Hematopoietic multipotent progenitor cell treated with erythropoietin and hydrocortisone succinate and interleukin-3 and kit ligand, for 15 days (in vitro differentiated cells): Measurements from ENCODE around the gene ISX.

ENCODE experiments used
- DNase-seq: peaks from one replicate; pipeline ENCODE4 v3.0.0-alpha.2; 2015; ENCODE audit warnings: low spot score

Gene ISX

GRCh38 chr22:35113341-35113740 is 47.4 kb downstream of the ISX start:
- DNase-seq, result no peak

GRCh38 chr22:35114131-35114980 is 48.4 kb downstream of the ISX start:
- no peak for DNase-seq

GRCh38 chr22:35115515-35115914 is 49.6 kb downstream of the ISX start:
- no peak for DNase-seq

GRCh38 chr22:35116269-35116668 is 50.3 kb downstream of the ISX start:
- DNase-seq, result no peak

GRCh38 chr22:35116817-35117216 is 50.9 kb downstream of the ISX start:
- no peak for DNase-seq

DNA sequence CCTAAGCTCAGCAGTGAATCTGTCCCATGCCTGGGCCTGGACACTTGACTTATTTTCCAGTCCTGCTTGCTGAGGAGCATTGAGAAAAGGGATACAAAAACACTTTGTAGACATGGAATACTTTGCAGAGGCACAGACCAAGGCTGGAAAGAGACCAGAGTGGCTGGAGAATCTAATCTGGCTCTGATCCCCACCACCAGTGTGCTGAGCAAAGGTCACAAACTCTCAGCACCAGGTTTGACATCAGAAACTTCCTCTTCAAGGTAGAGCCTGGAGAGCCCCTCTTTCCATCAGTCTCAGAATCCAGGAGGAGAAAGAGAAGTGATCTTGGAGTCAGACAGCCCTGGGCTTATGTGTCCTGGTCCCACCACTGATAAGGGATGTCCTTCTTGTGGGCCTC is 53.5 kb downstream of the ISX start:
- DNase-seq, result no peak

- DNase-seq, result no peak
Observed at GRCh38 chr22:35124691-35125219, 58.8 kb downstream of the ISX start.

DNA sequence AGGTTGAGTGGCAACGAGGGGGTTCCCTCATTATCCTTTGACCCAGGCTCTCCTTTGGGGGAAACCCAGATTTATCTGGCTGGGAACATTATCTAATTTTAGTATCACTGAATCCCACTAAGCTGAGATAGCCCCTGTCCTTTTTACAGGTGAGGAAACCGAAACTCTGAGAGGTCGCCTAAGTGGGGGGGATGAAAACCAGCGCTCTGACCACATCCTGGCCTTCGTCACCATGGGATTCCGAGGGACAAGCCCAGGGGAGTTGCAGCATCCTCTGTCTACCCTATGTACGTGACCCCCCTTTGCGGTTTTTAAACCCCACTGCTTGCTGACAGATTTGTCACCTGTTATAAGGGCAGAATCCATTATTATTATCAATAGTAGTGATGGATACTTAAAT is 61.0 kb downstream of the ISX start:
- no peak for DNase-seq

- DNase-seq, result no peak
Observed at GRCh38 chr22:35128637-35129036, 62.7 kb downstream of the ISX start.

DNA sequence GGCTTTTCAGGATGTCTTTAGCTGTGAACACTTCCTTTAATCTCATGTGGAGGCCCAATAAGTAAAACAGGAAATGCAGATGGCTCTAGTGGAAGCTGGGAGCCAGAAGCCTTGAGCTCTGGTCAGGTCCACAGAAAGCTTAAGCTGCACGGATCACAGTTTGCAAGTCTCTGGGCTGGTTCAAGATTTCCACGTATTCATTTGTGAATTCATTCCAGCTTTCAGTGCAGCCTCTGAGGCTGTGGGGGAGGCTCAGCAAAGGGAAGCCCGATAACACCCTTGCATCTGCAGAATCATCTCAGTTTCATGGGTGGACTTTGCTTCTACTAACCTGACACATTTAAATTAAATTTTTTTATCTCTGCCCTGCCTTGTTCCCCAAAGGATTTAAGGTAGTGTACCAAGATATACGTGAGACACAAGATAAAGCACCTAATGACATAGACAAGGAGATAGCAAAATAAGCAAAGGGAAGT is 65.6 kb downstream of the ISX start:
- DNase-seq, result no peak

GRCh38 chr22:35132568-35132967 is 66.6 kb downstream of the ISX start:
- no peak for DNase-seq

GRCh38 chr22:35133702-35134380 is 67.9 kb downstream of the ISX start:
- no peak for DNase-seq

- no peak for DNase-seq
Observed at GRCh38 chr22:35134637-35135036, 68.7 kb downstream of the ISX start.

GRCh38 chr22:35135165-35135564 is 69.2 kb downstream of the ISX start:
- DNase-seq, result no peak
